Right hindlimb (tissue), 1 donor: Measurements from ENCODE around the gene SLC8A3.

ENCODE experiments used
- DNase-seq: peaks from one replicate; pipeline ENCODE4 v3.0.0-alpha.2; 2018

SLC8A3 gene

DNA sequence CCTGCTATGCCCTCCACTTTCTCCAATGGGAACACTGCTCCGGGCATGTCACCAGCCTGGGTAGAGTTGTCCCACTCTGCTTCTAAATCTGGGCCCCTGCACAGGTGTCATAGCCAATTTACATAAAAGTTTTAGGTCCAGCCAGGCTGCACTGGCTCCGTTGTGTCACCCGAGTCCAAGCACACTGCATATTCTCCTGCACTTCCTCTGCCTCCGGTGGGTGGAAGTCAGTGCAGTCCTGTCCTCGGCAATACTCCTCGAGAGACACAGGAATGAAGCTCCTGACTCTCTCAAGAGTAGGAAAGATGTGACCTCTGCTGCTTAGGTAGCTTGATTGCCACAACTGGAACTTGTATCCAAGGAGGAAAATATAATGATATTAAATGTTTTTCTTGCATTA lies 15.2 kb downstream of the SLC8A3 start:
- no peak for DNase-seq

- no peak for DNase-seq
Observed at GRCh38 chr14:70171726-70172125, 17.0 kb downstream of the SLC8A3 start.

GRCh38 chr14:70170976-70171375 lies 17.8 kb downstream of the SLC8A3 start:
- no peak for DNase-seq

DNA sequence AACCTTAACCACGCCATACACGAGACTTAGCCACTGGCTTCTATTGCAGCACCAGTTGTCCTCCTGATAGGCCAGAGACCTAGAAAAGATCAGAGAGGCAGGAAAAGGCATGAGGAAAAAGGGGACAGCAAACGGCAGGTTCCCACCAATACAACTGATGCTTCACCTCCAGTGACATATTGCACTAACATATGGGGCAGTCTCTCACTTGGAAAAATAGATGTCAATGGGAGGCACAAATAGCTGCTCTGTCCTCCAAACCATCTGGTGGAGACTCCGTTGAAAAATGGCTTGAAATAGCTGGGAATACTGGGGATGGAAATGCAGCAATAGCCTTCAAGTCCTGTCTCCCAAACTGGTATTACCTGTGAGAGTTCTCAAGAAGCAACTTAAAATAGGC lies 20.3 kb downstream of the SLC8A3 start:
- DNase-seq: no peak

- no peak for DNase-seq
Observed at GRCh38 chr14:70166530-70167203, 22.1 kb downstream of the SLC8A3 start.

GRCh38 chr14:70162358-70162757 lies 26.4 kb downstream of the SLC8A3 start:
- DNase-seq: no peak

DNA sequence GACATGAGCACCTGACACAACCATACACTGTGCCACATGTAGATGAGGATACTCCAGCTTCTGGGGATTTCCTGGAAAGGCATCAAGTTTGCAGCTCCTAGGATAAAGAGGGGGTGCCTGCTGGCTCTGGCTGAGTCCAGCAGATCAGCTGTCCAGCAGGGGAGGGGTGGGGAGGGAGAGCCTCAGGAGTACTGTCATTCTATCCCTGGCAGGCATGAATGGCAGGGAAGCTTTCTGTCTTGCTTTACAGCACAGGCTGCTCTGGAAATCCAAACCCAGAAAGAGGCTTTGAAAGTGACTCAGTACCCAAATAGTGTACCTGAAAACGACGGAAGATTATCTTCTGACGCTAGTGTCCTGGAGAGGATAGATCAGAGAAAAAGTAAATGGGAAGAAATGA lies 32.2 kb downstream of the SLC8A3 start:
- no peak for DNase-seq

GRCh38 chr14:70152704-70153103 lies 36.0 kb downstream of the SLC8A3 start:
- DNase-seq: no peak

DNA sequence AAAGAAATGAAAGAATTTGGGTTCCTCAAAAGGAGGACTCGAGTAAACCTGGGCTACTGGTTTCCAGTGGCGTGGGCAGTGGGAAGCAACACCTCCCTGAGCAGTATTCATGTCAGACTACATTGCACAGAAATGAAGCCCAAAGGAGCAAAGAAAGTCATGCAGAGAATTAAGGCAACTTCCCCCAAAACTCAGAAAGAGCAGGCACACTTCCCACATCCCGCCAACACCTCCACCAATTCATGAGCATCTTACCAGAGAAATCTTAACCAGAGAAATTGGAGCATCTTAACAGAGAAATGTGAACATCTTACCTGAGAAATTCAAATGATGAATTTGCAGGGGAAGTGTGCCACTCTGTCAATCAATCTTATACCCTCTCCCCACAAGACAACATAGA lies 36.7 kb downstream of the SLC8A3 start:
- DNase-seq: no peak

- DNase-seq: no peak
Observed at GRCh38 chr14:70149596-70150165, 39.1 kb downstream of the SLC8A3 start.

- no peak for DNase-seq
Observed at GRCh38 chr14:70148911-70149595, 39.7 kb downstream of the SLC8A3 start.

- no peak for DNase-seq
Observed at GRCh38 chr14:70148351-70148750, 40.4 kb downstream of the SLC8A3 start.

- DNase-seq: no peak
Observed at GRCh38 chr14:70144046-70144445, 44.7 kb downstream of the SLC8A3 start.

GRCh38 chr14:70143306-70143705 lies 45.4 kb downstream of the SLC8A3 start:
- DNase-seq: no peak

GRCh38 chr14:70140614-70141013 lies 48.1 kb downstream of the SLC8A3 start:
- no peak for DNase-seq

DNA sequence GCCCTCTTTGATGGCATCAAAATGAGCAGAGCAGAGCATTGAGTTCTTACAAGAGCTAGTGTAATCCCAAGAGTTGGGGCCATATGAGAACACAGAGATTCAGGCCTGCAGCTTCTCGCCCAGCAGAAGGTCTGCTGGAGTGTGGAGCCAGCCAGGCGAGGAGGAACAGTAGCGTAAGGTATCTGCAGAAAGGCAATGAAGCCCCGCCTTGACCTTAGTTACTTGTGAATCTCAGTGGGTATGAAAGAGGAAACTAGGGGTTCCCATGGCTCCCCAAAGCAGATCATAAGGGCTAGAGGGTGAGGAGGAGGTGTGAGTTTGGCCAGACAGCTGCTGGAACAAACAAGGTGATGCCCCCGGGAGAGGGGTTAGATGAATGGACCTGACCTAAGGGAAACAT lies 49.4 kb downstream of the SLC8A3 start:
- DNase-seq: no peak

DNA sequence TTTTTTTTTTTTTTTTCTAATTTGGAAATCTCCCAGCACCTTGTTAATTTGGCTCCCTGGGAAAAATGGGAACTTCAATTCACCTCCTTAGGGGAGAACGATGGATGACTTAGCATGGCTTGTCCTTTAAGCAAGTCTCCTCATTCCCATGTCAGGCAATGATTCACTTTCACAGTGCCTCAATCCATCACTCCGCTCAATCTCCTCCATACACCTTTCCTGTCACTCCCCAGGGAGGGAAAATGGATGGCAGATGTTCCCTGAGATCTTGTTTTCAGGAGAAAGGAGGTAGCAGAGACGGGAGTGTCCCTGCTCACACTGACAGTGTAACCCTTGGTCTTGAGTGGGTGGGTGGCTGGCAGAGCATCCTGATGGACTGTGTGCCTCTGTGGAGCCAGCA lies 51.0 kb downstream of the SLC8A3 start:
- no peak for DNase-seq

DNA sequence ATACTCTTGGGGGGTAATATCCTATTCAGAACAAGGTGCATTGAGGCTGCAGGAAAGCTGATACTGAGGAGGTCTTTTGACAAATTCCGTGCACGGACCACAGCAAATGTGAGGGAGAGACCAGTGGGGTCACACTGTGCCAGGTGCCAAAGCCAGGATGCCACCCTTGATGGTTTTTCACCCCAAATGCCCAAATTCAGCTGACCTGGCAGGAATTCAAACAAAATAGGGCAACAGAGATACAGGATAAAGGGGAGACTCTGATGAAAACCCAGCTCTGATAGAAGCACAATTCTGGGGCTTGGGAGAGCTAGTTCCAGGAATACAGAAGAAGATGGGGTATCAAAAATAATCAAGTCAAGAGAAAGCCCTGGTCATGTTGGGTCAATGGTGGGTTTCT lies 55.3 kb downstream of the SLC8A3 start:
- no peak for DNase-seq

DNA sequence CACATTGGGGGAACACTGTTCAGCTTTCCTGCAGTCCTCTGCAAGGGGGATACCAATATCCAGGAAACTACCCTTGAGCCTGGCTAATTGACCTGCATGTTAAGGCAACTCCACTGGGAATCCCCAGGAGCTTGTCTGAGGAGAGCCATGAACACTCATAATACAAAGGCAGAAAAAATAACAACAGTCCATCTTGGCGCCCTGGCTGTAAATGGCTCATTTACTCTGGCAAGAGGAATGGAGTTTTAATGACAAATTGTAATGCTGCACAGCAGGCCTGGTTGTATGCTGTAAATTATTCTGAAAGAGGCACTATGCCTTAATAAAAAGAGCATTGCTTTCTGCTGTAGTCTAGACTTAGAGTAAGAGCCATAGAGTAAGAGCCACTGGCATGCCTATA lies 58.3 kb downstream of the SLC8A3 start:
- DNase-seq: no peak

- no peak for DNase-seq
Observed at GRCh38 chr14:70127186-70127585, 61.6 kb downstream of the SLC8A3 start.

DNA sequence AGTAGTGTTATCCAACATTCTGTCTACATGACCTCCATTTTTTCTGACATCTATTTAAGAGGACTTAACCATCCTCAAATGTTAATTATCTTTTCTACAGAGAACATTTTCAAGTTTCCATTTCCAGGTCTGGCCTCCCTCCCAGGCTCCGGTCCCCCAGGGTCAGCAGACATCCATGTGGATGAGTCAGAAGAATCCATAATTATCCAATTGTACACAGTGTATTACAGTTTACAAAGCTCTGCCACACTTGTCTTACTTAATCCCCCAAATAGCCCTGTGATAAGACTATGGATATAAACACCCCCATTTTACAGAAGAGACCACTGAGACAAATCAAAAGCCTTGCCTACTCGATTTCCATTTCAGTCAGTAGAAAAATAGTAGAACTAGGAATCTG lies 65.0 kb downstream of the SLC8A3 start:
- DNase-seq: no peak

DNA sequence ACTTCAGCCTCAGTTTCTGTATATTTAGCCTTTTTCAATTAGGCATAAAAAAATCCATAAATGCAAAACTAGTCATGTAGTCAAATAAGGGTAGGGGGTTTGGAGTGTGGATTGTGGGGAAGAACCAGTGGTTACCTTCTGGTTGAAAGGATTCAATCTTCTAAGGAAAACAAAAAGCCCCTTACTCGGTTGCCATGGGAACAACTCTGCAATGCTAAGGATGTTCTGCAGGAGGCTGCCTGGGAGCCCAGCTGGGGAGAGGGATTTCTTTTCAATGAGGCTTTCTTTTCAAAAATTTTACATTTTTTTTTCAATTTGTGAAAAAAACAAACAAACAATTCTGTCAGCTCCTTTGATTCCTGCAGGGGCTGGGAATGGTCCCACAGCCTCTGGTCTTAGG lies 67.2 kb downstream of the SLC8A3 start:
- DNase-seq: no peak

GRCh38 chr14:70118064-70118463 lies 70.7 kb downstream of the SLC8A3 start:
- DNase-seq: no peak

DNA sequence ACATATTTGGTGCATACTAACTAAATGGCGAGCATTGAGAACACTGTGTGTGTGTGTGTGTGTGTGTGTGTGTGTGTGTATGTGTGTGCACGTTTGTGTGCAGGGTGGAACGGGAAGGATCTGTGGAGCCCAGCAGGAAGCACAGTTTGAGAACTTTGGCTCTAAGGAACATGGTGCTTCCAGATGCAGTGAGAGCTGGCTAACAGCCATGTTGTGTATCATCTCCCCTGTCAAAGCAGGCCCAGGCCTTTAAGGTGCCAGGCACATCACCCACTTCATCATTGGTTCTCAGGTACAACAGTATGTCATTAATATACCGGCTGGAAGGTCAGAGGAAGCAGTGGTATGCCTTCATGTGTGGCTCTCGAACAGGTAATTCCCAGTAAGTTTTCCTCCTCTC lies 72.5 kb downstream of the SLC8A3 start:
- DNase-seq: no peak
